Embryonic facial prominence (tissue), 1 donor: Measurements from ENCODE around the gene ACAD9.
"Not testable (repeated sequence)": the region's sequence is repeated elsewhere in the genome, so short reads cannot be mapped to it uniquely, and the experiment has no call there.

Source experiments
- DNase-seq: peaks from one replicate; pipeline ENCODE4 v3.0.0-alpha.2; 2016; ENCODE audit errors: extremely low spot score

The ACAD9 gene

DNA sequence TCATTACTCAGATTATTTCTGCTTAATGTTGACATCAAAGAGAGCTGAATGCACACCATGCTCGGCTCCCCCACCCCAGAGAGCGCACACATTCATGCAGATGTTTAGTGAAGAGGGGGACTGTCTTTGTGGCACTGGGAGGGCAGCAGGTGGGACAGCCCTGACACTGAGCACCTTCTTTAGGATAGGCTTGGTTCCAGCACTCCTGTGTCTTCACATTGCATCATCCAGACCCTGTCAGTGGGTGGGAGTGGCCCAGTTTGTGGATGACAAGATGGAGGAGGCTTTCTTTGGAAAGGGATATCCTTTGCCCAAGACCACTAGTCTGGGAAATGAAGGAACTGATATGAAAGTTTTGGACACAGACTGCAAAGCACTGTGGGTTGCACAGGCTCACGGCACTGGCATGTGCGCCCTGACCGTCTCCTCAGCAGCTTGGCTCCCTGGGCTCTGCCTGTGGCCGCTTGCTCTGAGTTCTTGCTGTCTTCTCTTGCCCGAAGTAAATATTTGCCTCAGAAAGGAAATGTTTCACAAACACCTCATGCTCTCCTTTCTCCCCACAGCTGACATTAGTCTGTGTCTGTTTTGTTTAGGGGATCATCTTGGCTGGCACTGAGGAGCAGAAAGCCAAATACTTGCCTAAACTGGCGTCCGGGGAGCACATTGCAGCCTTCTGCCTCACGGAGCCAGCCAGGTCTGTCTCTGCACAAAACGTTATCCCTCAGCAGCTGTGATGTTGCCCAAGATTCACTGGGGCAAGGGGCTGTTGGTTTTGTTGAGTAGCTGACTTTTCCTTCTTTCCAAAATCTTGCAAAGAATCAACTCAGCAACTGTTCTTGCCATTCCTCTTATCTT lies 16.6 kb downstream of the ACAD9 start:
- no peak for DNase-seq

DNA sequence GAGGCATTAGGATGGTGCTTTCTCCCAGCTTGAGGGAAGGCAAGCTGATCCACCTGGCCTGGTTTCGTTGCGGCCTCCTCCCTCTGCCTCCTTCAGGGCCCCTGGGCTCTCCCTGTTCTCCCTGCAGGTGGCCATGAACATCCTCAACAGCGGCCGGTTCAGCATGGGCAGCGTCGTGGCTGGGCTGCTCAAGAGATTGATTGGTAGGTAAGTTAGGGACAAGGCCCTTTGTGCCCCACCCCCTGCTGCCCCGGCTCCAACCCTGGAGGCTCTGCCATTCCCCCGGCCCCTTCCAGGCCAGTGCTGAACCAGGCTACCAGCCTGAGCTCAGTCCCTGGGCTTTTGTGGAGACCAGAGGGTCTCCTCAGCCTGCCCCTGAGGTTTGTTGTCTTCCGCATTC lies 23.0 kb downstream of the ACAD9 start:
- DNase-seq = no peak

DNA sequence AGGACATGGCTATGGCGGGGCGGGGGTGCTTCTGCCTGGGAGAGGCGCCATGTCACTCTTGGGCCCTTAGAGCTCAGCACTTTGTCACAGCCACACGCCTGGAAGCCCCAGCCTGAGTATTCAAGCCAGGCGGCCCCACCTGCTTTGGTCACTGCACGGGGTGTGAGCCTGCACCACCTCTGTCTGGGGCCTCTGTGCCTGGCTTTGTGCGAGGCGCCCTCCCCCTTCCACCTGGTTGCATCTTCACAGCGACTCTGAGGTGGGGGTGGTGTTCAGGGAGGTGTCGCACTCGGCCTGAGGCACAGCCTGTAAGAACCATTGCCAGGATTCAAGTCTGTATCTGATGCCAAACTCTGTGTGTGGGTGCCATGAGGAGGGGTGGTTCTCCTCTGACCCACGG lies 24.1 kb downstream of the ACAD9 start:
- no peak for DNase-seq

DNA sequence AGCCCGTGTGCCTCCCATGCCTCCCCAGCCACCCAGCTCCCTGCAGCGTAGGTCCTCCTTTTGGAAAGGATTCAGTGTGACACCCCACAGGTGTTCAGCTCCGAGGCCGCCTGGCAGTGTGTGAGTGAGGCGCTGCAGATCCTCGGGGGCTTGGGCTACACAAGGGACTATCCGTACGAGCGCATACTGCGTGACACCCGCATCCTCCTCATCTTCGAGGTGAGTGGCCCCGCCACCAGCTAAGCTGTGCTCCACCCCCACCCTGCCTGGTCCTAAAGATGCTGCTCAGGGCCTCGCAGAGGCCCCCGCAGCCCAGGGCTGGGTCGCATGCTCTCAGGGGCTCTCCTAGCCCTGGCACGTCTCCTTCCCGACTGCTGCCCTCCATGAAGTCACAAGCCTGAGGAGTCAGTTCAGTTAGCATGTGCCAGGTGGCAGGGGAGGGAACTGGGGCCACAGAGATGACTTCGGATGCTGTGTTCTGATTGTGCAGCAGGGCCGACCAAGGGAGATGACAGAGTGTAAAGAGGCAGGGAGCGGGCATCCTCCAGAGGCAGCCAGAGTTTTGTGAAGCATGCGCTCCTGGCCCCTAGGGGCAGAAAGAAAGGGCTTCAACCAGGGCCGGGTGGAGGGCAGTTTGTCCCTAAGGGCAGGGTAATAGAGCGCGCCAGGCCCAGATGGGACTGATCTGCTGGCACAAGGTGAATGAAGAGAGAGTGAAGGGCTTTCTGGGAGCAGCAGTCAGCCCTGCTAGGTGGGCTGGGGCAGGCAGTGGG lies 26.8 kb downstream of the ACAD9 start:
- no peak for DNase-seq

DNA sequence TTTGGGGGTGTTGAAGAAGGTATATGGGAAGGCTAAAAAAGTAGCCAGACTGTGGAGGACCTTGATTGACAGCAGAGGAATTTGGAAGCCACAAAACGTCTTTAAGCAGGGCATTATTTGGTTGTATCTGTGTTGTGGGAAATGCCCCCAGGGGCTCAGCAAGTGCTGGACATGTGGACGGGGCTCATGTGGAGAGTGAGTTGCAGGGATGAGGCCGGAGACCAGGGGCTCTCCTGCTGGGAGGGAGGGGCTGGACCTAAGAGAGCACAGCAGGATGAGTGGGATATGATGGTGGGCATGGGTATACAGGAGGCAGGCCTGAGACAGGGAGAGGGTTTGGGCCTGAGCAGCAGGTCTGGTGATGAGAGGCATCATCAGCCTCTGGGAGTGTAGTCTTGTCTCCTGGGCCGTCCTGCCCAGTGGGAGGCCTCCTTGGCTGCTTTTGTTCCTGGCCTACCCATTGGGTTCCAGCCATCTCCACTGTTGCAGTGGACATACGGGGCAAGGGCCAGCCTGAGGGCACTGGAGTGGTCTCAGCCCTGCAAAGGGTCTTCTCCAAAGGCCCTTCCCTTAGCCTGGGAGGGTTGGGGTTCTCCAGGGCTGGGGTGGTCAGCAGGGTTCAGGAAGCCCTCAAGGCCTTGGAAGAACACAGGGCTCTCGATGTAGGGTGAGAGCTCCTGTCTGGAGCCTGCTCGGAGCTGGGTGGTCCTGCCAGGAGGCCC lies 27.5 kb downstream of the ACAD9 start:
- no peak for DNase-seq

DNA sequence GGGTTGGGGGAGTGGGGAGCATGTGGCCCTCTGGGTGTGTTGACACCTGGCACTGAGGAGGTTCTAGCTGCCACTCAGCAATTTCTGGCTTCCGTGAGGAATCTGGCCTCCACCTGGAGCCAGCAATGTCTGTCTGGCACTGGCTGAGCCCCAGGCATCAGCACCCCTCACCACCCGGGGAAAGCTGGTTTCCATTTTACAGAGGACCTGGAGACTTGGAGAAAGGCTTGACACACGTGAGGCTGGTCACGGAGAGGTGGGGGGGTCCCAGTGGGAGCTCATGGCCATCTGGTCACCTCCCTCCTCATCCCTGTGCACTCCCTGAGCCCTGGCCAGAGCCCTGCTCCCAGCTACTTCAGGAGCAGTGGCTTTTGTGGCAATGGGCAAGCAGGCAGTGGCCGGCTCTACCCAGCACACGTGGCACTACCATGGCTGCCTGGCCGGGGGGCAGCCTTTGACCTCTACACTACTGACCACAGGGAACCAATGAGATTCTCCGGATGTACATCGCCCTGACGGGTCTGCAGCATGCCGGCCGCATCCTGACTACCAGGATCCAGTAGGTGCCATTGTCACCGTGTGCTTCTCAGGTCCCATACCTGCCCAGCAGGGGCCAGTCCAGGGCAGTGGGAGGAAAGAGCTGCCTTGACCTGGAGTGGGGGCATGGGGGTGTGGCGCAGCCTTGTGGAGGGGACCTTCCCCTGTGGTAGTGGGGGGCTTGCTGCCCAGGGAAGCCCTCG lies 28.5 kb downstream of the ACAD9 start:
- DNase-seq = no peak

DNA sequence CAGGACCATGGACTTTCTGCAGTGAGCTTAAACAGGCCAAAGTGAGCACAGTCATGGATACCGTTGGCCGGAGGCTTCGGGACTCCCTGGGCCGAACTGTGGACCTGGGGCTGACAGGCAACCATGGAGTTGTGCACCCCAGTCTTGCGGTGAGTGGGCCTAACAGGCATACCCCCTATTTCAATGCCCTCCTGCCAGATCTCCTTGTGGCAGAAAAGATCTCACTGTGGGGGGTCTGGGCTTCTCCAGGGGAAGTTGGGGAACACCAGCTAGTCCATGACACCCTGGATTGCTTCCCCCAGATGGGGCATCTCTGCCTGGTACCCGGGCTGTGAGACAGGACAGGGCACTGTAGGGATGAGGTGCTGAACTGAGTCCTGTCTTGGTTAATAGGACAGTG lies 29.5 kb downstream of the ACAD9 start:
- DNase-seq = no peak

DNA sequence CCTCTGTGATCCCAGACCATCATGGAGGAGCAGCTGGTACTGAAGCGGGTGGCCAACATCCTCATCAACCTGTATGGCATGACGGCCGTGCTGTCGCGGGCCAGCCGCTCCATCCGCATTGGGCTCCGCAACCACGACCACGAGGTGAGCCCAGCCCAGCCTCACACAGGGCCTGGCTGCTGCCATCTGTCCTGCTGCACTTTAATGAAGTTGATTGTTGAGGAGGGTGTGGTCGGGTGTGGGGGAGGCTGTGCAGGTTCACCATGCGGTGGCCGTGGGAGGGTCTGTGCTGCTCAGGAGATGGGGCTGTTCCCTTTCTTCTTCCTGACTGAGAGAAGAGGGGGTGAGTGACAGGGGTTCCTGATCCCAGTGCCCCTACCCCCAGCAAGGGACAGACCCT lies 30.6 kb downstream of the ACAD9 start:
- no peak for DNase-seq

DNA sequence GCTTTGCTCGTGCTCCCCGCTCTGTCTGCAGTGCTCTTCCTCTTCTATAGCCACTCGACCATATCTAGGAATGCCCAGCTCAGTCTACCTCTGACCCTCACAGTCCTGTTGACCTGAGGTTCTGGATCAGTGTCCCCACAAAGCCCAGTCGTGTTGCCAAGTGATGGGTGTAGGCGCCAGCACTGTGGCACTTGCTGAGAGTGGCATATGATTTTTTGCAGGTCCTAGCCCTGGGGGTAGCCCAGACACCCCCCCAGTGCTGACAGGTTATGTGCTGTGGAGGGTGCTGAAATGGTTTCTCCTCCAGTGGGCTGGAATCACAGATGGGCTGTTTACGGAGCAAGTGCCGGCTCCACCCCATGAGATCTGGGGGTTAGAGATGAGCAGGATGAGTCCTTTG lies 32.5 kb downstream of the ACAD9 start:
- DNase-seq = no peak

DNA sequence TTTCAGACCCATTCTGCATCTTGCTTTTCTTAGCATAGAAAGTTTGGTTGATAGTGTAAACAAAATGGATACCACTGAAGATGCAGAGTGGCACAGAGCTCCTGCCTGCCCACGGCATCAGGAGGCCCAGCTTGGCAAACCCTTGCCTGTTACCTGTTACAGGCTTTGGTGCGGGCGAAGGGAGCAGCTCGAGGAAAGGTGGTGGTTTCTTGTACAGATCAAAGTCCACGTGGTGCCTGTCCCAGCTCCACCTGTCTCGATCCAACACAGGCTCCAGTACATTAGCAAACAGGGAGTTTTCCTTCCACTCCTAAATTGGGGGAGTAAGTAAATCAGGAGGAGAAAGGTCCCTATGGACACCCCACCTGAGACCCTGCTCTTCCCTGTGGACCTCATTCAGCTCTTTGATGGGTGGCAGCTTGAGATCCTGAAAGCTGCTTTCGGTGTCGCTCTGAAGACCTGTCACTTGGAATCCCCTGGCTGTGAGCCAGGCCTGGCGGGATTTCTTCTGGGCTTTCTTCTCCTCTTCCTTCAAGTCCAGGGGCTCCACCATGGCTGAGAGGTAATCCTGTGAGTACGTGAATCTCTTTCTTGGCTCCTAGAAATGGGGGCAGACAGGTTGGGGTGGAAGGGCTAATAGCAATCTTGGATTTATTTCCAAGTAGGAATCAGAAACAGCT lies 35.7 kb downstream of the ACAD9 start:
- no peak for DNase-seq

DNA sequence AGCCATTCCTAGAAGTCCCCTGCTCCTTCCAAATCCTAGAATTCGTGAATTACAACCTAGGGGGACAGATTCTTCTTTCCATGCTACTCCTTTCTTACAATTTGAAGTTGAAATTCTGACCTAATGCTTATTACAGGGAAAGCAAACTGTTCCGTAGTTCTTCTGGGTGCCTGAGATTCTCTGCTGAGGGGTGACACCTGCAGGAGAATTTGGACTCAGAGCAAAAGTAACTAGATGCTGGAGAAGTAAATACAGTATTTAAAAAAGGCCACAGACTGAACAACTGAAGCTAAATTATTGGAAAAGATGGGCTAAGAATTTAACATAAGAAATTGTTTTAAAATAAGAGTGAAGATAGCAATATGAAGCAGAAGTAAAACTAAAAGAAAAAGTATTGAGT lies 37.9 kb downstream of the ACAD9 start:
- no peak for DNase-seq

DNA sequence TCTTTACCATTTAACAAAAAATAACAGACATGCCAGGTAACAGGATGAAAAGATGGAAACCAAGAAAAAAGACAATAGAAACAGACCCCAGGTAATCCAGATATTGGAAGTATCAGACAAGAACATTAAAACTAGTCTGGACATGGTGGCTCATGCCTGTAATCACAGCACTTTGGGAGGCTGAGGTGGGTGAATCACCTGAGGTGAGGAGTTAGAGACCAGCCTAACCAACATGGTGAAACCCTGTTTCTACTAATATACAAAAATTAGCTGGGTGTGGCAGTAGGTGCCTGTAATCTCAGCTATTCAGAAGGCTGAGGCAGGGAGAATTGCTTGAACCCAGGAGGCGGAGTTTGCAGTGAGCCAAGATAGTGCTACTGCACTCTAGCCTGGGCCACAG lies 40.6 kb downstream of the ACAD9 start:
- DNase-seq = no peak

DNA sequence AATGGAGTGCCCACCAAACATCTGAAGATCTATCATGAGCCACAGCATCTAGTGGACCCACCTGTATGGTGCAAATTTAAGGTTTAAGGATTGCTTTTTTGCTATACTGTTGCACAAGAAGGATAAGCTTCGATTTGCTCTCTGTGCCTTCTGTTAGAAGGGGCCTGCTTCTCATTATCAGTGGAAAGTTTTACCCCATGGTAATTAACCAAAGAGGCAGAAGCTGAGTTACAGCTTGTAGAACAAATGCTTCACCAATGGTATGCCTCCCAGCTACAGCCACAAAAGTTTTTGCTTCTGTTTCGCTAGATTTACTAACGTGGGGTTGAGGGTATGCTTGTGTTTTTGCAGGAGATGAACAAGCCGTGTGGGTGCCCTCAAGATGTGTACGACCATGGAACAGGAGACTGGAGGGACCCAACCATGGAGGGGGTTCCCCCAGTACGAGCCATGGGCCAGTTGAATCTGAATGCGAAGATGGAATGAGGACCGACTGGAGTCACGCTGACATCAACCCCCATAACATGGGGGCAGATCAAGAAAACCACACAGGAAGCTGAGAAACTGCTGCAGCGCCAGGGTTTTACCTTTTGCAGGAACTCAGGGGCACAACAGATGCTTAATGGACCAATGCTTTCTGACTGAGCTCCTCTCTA lies 43.5 kb downstream of the ACAD9 start:
- no peak for DNase-seq

DNA sequence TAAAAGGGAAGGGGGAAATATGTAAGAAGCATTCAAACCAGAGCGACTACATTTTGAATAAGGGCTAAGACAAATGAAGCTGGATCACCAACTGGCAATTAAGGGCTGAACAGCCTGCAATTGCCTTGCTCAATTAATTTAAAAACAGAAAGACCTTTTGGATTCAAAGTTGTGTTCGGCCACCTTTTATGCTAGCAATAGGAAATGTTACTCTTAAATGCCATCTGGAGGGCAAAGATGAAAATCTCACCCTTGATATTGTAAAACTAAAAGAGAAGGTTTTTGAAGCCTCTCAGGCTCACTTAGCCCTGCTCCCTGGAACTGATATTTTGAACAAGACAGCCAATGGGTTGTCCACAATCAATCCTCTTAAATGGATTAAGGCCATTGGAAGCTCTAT lies 44.2 kb downstream of the ACAD9 start:
- DNase-seq = no peak

DNA sequence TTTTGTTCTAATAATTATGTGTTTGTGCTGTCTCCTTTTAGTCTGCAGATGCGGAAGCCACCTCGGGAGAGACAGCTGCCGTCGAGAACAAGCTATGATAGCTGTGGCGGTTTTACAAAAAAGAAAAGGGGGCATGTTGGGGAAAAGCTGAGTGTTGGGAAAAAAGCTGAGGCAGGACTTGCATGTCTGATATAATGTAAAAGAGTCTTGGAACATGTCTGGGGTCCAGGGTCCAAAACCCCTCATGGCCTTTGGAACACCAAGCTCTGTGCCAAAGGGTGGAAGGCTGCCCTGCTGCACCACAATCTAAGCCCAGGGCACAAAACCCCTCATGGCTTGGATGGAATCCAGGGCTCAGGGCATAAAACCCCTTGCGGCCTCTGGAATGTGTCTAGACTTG lies 44.6 kb downstream of the ACAD9 start:
- DNase-seq = not testable (repeated sequence)

DNA sequence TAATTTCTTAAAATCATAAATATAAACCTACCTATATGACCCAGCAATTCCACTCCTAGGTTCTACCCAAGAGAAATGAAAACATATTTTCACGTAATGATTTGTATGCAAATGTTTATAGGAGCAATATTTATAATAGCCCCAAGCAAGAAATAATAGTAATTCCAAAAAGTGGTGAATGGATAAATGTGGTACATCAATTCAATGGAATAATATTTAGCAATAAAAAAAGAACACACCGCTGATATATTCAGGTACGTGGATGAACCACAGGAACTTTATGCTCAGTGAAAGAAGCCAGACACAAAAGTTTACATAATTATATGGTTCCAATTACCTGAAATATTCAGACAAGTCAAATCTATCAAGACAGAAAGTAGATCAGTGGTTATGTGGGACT lies 49.9 kb downstream of the ACAD9 start:
- DNase-seq = no peak

DNA sequence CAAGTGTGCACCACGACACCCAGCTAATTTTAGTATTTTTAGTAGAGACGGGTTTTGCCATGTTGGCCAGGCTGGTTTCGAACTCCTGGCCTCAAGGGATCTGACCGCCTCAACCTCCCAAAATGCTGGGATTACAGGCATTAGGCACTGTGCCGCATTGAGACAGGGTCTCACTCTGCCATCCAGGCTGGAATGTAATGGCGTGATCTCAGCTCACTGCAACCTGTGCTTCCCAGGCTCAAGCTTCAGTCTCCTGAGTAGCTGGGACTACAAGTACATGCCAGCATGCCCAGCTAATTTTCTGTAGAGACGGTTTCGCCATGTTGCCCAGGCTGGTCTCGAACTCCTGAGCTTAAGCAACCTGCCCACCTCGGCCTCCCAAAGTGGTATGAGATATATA lies 51.6 kb downstream of the ACAD9 start:
- DNase-seq = no peak

DNA sequence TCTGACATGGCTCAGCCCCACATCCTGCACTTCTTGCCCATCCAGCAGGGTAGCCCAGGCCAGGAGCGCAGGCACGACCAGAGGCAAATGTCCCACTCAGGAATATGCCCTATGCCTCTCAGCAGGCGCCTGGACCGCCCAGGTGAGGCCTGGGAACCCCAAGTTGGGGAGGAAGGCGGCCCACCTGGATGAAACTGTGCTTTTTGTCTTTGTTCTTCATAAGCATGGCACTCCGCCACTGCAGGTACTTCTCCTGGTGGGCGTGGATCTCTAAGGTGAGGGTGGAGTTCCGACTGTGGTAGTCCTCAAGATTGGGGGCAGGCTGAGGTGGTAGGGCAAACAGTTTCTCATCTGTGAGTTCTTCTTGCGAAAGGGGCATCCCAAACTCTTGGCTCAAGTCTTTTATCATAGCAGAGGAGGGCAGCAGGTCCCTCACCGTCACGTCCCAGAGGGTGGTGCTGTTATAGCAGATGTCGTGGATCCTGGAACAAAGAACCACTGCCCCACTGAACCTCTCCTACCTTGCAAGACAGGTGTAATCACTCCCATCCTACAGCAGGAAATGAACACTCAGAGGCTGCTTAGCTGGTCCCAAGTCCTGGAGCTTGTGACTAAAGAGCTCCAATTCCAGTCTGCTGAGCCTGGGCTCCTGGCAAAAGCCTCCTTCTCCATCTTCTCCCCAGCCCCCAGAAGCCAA lies 53.2 kb downstream of the ACAD9 start:
- no peak for DNase-seq

DNA sequence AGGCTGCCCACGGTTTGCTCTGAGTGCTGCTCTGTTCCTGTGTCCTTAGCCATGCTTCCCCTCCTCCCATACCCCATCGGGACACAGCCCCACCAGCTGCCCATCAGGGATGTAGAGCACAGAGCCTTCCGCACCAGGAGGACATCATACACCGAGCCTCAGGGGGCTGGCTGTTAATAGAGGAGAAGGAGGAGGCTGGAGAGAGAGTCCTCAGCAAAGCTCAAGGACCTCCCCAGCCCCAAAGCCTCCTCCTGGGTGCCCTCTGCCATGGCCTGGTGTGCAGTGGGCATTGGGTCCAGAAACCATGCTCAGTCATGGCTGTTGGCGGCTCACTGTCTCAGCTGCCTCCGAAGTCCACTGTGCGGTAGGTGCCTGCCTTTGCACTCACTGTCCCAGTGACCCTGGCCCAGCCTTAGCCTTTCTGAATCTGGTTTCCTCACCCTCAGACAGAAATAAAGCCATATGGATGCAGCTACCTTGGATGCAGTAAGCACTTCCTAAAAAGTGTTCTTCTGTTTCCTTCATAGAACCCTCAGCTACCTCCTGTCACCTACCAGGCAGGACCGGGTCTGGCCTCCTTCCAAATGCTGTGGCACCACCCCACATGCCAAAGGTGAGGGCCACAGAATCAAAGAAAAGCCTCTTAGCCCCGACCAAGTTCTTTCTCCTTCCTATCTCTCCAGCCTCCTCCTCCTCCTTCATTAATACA lies 53.9 kb downstream of the ACAD9 start:
- DNase-seq = no peak

DNA sequence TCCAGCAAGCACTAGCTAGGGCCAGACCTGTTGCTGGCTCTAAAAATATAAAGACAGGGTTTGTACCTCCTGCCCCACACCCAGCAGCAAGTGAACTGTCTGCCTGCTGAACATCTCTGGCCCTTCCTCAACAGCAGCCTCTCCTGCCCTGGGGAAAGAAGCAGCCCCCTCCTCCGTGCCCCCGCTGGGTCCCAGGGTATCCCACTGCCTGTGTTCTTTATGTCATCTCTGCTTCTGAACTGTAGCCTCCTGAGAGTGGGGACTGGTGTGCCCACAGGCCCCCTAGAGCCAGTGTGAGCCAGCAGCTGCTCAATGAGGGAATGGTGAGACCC lies 54.5 kb downstream of the ACAD9 start:
- DNase-seq = no peak
